ENCODE results near the gene KCNMB1.

The KCNMB1 gene

DNA sequence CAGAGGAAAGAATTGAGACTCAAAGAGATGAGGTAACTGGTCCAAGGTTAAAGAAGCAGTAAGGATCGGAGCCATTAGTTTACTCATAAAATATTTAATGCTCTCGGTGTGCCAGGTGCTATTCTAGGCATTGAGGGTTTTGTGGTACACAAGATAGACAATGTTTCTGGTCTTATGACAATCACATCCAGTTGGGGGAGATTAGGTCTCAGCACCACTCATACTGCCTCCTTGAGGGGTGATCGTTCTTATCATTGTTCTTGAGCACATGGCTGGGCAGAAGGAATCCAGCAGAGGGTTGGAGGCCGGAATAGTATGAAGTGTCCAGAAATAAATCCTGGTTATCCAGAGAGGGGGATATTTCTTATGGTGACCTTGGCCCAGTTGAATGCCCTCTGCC is 50.9 kb downstream of the KCNMB1 start:
- no peak for DNase-seq

- no peak for DNase-seq
Observed at GRCh38 chr5:170337045-170337733, 52.0 kb downstream of the KCNMB1 start.

- DNase-seq: no peak
Observed at GRCh38 chr5:170336065-170336464, 53.1 kb downstream of the KCNMB1 start.

GRCh38 chr5:170334626-170335025 is 54.5 kb downstream of the KCNMB1 start:
- DNase-seq: no peak

DNA sequence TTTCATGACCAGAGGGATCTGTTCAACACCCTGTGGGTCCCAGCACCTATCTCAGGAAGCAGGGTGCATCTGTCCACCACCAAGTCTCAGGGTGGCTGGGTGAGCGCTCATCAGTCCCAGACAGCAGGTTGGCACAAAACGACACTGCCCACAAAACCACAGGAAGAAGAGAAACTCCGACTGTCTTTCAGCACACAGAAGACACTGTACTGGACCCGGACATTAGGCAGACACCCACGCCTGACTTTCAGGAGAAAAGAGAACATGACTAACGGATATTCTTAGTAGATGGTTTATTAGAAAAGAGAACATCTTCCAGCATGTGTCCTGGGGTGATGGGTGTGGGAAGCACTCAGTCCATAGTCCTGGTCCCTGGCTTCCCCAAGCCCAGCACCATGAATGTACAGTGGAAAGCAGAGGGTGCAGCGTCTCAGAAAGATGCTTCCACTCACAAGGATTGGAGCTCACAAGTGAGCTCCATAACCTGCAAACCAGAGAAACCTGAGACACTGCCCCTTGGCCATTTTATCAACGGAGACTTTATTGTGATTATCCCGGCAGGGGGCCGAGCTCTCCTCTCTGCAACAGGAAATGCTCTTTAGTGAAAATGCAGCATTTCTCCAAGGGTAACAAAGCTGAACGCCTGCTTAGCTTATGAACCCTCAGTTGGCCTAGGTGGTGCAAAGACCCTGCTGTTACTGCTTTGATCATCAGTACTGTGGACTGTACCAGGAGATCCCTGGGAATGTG is 55.8 kb downstream of the KCNMB1 start:
- no peak for DNase-seq

DNA sequence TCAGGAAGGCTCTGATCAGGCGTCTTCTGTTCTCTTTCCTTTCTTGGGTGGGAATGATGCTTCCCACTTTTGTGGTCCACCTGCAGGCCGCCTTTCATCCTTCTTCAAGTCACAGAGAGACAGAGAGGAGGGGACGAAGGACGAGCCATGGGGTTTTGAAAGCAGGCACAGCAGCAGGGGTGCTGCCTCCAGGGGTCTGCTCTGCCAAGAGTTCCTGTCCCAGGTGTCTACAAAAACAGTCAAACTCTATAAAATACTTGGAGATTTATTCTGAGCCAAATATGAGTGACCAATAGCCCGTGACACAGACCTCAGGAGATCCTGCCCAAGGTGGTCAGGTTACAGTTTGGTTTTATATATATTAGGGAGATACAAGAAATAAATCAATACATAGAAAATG is 57.1 kb downstream of the KCNMB1 start:
- no peak for DNase-seq

DNA sequence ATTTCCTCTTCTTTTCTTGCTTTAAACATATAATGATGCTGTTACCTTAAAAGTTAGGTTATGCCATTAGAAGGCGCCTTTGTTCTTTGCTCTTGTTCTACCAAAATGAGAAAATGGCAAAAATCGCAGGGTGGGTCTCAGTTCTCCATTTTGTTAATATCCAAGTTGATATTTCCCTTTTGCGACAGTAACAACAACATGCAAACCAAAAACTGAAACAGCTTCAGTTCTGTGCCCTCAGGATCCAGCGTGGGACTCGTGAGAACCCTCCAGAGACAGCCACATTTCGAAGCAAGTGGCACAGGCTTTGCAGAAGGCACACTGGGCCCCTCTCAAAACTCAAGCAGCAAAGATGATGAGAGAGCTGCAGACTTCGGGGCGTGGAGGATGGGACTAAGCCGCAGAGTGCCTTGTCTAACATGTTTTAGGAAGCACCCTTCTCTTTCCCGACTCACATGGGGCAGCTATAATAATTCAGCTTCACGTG is 58.6 kb downstream of the KCNMB1 start:
- no peak for DNase-seq

DNA sequence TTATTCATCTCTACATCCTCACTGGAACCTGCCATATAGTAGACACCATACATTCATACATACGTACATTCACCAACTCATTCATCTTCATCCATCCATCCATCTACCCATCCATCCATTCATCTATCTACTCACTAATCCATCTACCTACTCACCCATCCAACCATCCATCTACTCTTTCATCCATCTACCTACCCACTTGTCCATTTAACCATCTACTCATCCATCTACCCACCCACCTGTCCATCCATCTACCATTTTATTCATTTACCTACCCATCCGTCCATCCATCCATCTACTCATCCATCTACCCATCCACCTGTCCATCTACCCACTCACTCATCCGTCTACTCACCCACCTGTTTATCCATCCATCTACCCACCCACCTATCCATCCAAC is 59.6 kb downstream of the KCNMB1 start:
- DNase-seq: no peak

- no peak for DNase-seq
Observed at GRCh38 chr5:170327829-170328228, 61.3 kb downstream of the KCNMB1 start.

GRCh38 chr5:170327168-170327567 is 62.0 kb downstream of the KCNMB1 start:
- DNase-seq: no peak
